AG10803 (cell line): ENCODE results near the gene CES2.
"Not testable (repeated sequence)": the region's sequence is repeated elsewhere in the genome, so short reads cannot be mapped to it uniquely, and the experiment has no call there.

ENCODE experiments used
- DNase-seq: peaks from one replicate; pipeline ENCODE4 v3.0.0; 2010; ENCODE audit warnings: low read depth
- H3K4me3 ChIP-seq: 2 replicates; pipeline ENCODE4 v1.5.1; 2011; ENCODE audit warnings: mild to moderate bottlenecking, low read length, control low read depth
- TF ChIP-seq, protein P1 (sequence below): conservative IDR thresholded peaks from 2 replicates; pipeline ENCODE4 v1.5.1; 2011; ENCODE audit warnings: mild to moderate bottlenecking, low read length, control low read depth, inconsistent platforms

Gene CES2

DNA sequence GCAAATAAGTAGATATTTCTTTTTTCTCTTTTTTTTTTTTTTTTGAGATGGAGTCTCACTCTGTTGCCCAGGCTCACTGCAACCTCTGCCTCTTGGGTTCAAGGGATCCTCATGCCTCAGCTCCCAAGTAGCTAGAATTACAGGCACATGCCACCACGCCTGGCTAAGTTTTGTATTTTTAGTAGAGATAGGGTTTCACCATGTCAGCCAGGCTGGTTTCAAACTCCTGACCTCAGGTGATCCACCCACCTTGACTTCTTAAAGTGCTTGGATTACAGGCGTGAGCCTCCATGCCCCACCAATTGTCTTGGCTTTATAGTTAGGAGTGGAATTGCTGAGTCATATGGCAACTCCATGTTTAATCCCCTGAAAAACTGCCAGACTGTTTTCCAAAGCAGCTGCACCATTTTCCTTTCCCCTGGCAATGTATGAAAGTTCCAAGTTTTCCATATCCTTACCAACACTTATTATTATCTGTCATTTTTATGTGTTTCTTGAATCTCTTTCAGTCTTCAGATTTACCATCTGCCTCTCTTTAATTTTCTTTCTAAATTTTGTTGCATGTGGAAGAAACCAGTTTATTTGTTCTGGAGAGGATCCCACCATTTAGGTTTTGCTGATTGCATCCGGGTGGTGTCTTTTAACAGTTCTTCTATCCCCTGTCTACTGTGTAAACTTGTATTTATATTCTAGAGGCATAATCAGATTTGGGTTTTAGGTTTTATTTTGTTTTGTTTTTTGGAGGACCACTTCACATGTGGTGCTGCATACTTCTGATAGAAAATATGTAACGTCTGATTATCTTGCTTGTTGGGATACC is 15.9 kb downstream of the CES2 start:
- no peak overlapping the region for H3K4me3 ChIP-seq
- DNase-seq: no peak
- TF ChIP-seq, protein P1, sequence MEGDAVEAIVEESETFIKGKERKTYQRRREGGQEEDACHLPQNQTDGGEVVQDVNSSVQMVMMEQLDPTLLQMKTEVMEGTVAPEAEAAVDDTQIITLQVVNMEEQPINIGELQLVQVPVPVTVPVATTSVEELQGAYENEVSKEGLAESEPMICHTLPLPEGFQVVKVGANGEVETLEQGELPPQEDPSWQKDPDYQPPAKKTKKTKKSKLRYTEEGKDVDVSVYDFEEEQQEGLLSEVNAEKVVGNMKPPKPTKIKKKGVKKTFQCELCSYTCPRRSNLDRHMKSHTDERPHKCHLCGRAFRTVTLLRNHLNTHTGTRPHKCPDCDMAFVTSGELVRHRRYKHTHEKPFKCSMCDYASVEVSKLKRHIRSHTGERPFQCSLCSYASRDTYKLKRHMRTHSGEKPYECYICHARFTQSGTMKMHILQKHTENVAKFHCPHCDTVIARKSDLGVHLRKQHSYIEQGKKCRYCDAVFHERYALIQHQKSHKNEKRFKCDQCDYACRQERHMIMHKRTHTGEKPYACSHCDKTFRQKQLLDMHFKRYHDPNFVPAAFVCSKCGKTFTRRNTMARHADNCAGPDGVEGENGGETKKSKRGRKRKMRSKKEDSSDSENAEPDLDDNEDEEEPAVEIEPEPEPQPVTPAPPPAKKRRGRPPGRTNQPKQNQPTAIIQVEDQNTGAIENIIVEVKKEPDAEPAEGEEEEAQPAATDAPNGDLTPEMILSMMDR: no peak

DNA sequence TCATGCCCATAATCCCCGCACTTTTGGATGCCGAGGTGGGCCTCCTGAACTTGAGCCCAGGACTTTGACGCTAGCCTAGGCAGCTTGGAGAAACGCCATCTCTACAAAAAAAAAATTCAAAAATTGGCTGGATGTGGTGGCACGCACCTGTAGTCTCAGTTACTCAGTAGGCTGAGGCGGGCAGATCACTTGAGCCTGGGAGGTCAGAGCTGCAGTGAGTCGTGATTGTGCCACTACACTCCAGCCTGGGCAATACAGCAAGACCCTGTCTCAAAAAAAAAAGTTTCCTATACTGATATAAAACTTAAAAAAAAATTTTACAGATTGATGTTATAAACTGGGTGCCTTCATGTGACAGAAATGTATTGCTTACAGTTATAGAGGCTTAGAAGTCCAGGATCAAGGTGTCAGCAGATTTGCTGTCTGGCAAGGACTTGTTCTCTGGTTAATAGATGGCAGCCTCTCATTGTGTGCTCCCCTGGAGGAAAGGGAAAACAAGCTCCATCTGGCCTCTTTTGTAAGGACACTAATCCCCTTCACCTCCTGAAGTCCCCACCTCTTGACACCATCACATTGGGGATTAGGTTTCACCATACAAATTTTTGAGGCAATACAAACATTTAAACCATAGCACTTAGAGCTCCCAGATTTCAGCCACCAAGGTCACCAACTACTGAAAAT is 17.3 kb downstream of the CES2 start:
- no peak overlapping the region for H3K4me3 ChIP-seq
- DNase-seq: no peak
- TF ChIP-seq, protein P1: no peak

DNA sequence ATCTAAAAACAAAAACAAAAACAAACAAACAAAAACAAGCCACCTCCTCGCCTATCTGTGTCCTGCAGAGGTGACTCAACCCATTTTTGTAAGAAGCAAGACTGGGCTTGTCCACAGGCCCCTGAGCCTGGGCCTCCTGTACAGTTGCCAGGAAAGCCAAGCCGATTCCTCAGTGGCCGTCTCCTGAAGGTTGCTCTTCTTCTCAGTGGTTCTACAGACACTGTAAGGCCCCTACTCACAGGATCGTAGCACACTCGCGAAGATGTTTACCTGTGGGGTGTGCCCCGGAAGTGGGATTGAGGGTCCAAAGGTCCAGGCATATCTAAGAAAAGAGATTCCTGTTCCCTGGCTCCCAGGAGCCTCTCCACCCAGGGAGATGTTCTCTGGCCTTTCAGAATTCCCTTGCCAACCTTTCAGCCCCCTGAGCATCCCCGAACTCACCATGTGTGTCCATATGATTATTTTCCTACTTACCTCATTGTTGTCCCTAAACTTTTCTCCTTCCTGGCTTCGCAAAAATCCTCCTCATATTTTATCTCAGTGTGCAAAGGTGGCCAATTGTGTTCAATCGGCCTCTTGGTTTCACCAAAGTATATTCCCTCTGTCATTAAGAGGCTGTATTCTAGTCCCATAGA is 18.3 kb downstream of the CES2 start:
- TF ChIP-seq, protein P1: no peak
- H3K4me3 ChIP-seq: no peak overlapping the region
- no peak for DNase-seq

DNA sequence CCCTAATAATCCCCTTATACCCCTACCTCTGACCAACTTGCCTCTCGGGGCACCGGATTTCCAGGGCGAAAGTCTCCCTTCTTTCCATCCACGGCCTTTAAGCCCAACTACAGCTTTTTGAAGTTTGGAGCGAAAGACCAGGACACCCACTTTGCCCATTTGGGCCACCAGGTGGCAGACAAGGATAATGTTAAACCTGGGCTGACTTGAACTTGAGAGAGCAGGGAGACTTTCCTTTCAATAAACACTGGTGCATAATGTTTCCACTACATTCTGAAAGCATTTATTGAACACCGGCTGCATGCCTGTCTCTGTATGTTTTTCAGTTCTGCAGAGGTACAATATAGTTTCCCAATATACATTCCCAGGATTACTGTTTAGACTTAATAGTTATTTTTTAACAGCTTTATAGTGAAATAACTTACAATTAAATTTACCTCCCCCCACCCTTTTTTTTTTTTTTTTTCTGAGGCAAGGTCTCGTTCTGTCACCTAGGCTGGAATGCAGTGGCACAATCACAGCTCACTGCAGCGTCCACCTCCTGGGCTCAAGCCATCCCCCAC is 18.9 kb downstream of the CES2 start:
- DNase-seq: peak; percentile 72
- TF ChIP-seq, protein P1: peak; percentile 94

DNA sequence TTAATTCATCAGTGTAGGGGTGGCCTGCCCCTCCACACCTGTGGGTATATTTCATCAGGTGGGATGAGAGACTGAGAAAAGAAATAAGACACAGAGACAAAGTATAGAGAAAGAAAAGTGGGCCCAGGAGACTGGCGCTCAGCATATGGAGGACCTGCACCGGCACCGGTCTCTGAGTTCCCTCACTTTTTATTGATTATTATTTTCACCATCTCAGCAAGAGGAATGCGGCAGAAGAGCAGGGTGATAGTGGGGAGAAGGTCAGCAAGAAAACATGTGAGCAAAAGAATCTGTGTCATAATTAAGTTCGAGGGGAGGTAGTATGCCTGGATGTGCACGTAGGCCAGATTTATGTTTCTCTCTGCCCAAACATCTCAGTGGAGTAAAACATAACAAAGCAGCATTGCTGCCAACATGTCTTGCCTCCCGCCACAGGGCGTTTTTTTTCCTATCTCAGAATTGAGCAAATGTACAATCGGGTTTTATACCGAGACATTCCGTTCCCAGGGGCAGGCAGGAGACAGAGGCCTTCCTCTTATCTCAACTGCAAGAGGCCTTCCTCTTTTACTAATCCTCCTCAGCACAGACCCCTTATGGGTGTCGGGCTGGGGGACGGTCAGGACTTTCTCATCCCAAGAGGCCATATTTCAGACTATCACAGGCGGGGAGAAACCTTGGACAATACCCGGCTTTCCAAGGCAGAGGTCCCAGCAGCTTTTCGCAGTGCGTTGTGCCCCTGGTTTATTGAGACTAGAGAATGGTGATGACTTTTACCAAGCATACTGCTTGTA is 20.2 kb downstream of the CES2 start:
- DNase-seq: not testable (repeated sequence)

More for the DNA sequence above, 18.9 kb downstream of the CES2 start:
- H3K4me3 ChIP-seq: no peak overlapping the region

DNA sequence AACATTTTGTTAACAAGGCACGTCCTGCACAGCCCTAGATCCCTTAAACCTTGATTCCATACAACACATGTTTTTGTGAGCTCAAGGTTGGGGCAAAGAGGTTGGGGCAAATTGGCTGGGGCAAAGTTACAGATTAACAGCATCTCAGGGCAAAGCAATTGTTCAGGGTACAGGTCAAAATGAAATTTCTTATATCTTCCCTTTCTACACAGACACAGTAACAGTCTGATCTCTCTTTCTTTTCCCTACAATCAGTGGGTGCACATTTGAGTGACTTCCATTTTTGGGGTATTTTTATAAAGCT is 20.8 kb downstream of the CES2 start:
- not testable (repeated sequence) for H3K4me3 ChIP-seq, DNase-seq

More for the DNA sequence above, 20.2 kb downstream of the CES2 start:
- not testable (repeated sequence) for H3K4me3 ChIP-seq

DNA sequence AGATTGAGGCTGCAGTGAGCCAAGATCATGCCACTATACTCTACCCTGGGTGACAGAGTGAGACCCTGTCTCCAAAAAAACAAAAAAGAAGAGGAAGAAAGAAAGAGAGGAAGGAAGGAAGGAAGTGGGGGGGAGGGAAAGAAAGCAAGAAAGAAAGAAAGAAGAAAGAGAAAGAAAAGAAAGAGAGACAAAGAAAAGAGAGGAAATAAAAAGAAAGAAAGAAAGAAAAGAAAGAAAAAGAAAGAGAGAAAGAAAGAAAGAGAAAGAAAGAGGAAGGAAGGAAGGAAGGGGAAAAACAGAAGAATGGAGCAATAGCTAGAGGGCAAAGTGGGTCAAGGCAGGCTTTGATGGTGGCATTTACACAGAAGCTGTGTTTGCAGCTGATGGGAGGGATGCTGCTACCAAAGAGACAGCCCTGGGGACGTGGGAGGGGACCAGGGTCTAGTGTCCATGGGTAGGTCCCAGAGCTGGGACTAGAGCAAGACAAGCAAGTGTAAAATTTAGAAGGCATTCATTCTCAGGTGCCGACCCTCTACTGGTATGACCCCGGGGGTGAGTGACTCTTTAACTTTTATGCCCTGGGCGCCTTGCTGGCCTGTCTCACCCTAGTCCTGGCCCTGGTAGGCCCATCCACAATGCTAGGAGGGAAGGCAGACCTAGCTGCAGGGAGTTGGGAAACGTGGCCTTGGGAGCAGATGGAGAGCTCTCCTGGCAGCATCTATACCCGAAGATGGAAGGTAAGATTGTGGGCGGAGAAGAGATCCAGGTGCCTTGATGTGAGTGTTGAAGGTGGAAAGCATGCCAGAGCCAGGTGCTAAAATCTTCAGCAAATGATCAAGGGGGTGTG is 23.8 kb downstream of the CES2 start:
- H3K4me3 ChIP-seq: no peak overlapping the region
- TF ChIP-seq, protein P1: no peak
- DNase-seq: no peak
